Epithelial cell of alveolus of lung (primary cell): ENCODE results near the gene PNPLA6. TPM values are rescaled to one million over a fixed set of nuclear protein-coding genes. Genes with fewer than 3 reads are reported as not detected.

Source experiments
- total RNA-seq: library from RNA; depleted of rRNA; stranded (reverse); fragments of >200 nt; gene quantifications from 2 replicates; pipeline ENCODE4 v1.2.1, GENCODE V29; 2015

PNPLA6 gene
- 114 and 136 TPM in 2 replicates for total RNA-seq

GRCh38 chr19:7535047-7535997 is at the start of gene PNPLA6:
TSS of gene PNPLA6 (plus strand) at chr19:7535717. CDS start at chr19:7535789, 72 bp downstream.

GRCh38 chr19:7488736-7489353 is 46.7 kb upstream of the PNPLA6 start, which contains the start of gene PEX11G:
TSS of gene PEX11G (minus strand) at chr19:7489035. CDS start at chr19:7489010, 25 bp downstream.

GRCh38 chr19:7515645-7516151 is 19.8 kb upstream of the PNPLA6 start, which contains the start of gene ZNF358:
TSS of gene ZNF358 (plus strand) at chr19:7516103. CDS start at chr19:7519243, 3,140 bp downstream.

GRCh38 chr19:7522072-7522922 is 13.2 kb upstream of the PNPLA6 start, which contains the start of gene MCOLN1:
TSS of gene MCOLN1 (plus strand) at chr19:7522624. CDS start at chr19:7522751, 127 bp downstream.

GRCh38 chr19:7595466-7596133 is 60.1 kb downstream of the PNPLA6 start, which contains the start of gene CAMSAP3:
TSS of gene CAMSAP3 (plus strand) at chr19:7595863. CDS start at chr19:7596003, 140 bp downstream.

Other genes with a start within 250 kb of the PNPLA6 start
- 6.3 and 14.9 TPM in 2 replicates for gene INSR, start 241.3 kb upstream of the PNPLA6 start, total RNA-seq
- gene ARHGEF18, start 186.8 kb upstream of the PNPLA6 start, total RNA-seq, result 27.9 and 41.5 TPM in 2 replicates
- gene PEX11G, start 46.7 kb upstream of the PNPLA6 start, total RNA-seq, result 4.2 and 5.2 TPM in 2 replicates
- 48.0 and 122 TPM in 2 replicates for gene ZNF358, start 19.6 kb upstream of the PNPLA6 start, total RNA-seq
- gene MCOLN1, start 13.1 kb upstream of the PNPLA6 start, total RNA-seq, result 3.5 and 10.4 TPM in 2 replicates
- 0.65 TPM in 1 of 2 replicates, not detected in the other for gene CAMSAP3, start 60.1 kb downstream of the PNPLA6 start, total RNA-seq
- 42.0 and 69.7 TPM in 2 replicates for gene XAB2, start 93.8 kb downstream of the PNPLA6 start, total RNA-seq
- 17.3 and 18.4 TPM in 2 replicates for gene PET100, start 94.1 kb downstream of the PNPLA6 start, total RNA-seq
- not detected in 2 replicates for gene PCP2, start 98.0 kb downstream of the PNPLA6 start, total RNA-seq
- 12.3 and 28.7 TPM in 2 replicates for gene STXBP2, start 101.4 kb downstream of the PNPLA6 start, total RNA-seq
- gene RETN, start 133.3 kb downstream of the PNPLA6 start, total RNA-seq, result not detected in 2 replicates
- not detected in 2 replicates for gene MCEMP1, start 141.4 kb downstream of the PNPLA6 start, total RNA-seq
- gene TRAPPC5, start 145.1 kb downstream of the PNPLA6 start, total RNA-seq, result 112 and 152 TPM in 2 replicates
- not detected in 2 replicates for gene FCER2, start 166.4 kb downstream of the PNPLA6 start, total RNA-seq
- gene CLEC4G, start 196.4 kb downstream of the PNPLA6 start, total RNA-seq, result not detected in 2 replicates
- gene CD209, start 211.8 kb downstream of the PNPLA6 start, total RNA-seq, result not detected in 2 replicates
- gene CLEC4M, start 227.5 kb downstream of the PNPLA6 start, total RNA-seq, result not detected in 2 replicates